Jurkat, Clone E6-1 (cell line): ENCODE measurements around the gene UFD1.

Experiments used
- DNase-seq: peaks from one replicate; pipeline ENCODE4 v3.0.0-alpha.2; 2011; ENCODE audit warnings: low read depth, low spot score
- H3K4me3 ChIP-seq: 2 replicates; pipeline ENCODE4 v1.5.1; 2011; ENCODE audit warnings: mild to moderate bottlenecking, low read length, control low read depth, moderate library complexity

Gene UFD1

DNA sequence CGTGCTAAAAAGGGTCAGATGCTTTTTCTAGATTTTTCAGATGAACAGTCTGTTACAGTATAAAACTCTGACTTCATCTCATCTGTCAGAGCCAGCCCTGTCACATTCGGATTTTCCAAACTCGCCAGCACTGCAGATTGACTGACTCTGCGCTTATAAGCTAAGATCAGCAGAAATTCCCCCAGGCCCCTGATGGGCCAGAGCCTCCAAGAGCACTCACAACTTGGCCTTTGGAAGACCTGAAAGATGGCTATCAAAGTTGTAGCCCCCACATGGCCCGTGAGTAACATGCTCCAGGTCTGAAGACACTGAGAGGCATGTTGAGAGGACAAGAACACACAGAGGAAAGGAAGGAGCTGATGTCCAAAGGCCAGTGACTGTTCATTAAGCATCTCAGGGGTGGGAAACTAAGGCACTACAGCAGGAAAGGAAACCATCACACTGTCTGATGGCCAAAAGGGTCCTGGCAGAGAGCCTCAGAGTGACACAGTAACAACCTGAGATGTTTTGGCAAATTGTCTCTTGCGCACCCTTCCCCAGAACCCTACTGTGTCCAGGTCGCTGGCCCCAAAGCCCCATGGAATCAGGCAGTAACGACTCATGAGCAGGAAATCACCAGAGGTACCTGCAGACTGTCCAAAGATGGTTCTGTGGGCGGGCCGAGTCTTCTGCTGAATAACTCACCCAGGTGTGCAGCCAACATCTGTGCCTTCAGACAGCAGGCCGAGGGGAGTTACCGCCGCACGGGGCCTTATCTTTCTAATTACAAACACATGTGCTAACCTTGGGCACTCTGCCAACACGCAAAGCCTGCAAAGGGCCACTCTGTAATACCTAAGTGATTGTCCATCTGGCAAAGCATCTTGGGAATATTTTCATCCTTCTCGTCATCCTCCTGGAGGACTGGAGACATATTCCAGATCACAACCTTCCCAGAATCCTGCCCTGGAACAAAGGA, 71.1 kb downstream of the UFD1 start:
- no peak overlapping the region for H3K4me3 ChIP-seq
- DNase-seq = no peak

DNA sequence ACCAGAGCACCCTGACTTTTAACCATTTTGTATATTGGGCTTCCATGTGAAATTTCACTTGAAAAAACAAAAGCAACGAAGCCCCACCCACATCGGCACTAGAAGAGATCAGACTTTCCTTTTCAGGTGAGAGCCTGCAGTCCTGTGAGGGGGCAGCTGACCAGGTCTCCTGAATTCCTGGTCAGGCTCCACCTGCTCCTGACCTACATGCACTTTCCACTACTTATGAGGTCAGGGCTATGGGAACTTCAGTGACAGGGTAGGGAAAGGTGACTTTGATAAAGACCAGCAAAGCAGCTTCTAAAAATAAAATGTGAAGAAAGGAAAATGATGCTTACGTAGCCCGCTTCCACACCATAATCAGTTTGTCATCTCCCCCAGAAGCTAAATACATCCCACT, 72.1 kb downstream of the UFD1 start:
- H3K4me3 ChIP-seq = no peak overlapping the region
- no peak for DNase-seq

- no peak for DNase-seq
- H3K4me3 ChIP-seq = no peak overlapping the region
Measured at GRCh38 chr22:19406281-19406811, 72.6 kb downstream of the UFD1 start.

- DNase-seq = no peak
- no peak overlapping the region for H3K4me3 ChIP-seq
Measured at GRCh38 chr22:19405652-19406051, 73.3 kb downstream of the UFD1 start.

DNA sequence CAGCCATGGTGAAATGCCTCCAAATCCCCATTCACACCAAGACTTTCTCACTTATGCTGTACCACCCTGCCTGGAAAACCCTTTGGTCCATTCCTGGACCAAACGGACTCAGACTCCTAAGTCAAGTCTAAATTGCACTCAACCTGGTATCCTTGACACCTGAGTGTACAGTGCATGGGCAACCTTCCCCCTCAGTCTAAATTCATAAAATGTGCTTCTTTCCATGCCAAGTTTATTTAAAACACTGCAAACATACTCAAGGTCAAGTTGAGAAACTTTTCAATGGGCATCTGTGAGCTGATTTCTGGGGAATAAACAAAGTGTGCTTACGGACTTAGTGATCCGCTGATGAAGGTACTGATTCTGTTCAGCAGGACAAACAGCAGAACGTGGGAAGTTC, 73.9 kb downstream of the UFD1 start:
- no peak for DNase-seq
- H3K4me3 ChIP-seq = no peak overlapping the region

DNA sequence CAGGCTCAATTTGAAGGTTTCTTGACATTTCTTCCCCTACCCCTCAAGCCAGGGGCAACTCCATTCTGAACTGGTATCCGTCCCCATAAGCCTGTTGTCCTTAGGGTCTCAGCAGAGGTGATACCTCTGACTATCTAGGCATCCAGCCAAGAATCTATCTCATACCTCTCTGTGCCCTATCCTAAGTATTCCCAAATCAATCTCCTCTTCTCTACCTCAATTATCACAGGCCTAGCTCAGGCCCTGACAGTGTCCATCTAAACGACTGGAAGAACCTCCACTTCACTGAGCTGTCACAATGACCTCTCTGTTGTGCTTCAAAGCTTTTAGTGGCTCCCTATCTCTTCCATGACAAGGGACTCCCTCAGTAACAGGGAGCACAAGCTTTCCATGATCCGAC, 74.3 kb downstream of the UFD1 start:
- no peak overlapping the region for H3K4me3 ChIP-seq

GRCh38 chr22:19402642-19403191, 76.3 kb downstream of the UFD1 start:
- no peak for DNase-seq
- no peak overlapping the region for H3K4me3 ChIP-seq

More for the DNA sequence above, 74.3 kb downstream of the UFD1 start:
- DNase-seq = no peak

DNA sequence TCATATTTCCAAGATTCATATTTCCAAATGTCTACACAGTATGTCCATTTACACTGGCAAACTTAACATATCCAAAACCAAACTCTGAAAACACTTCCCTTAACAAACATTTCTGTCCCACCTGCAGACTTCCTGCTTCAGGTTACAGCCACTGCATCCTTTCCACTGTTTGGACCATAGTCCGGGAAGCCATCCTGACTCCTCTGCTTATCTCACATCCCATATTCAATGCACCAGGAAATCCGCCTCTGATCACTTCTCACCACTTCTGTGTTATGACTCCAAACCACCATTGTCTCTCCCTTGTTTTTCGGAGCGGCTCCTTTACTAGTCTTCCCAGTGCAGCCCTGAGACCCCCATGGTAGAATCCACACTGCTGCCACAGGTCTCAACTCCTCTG, 77.5 kb downstream of the UFD1 start:
- no peak overlapping the region for H3K4me3 ChIP-seq

GRCh38 chr22:19400881-19401280, 78.1 kb downstream of the UFD1 start:
- H3K4me3 ChIP-seq = no peak overlapping the region
- DNase-seq = no peak

More for the DNA sequence above, 77.5 kb downstream of the UFD1 start:
- no peak for DNase-seq
